HG03565 (cell line): ENCODE results near the gene BARHL2.

Experiments
- ATAC-seq: cut with Tn5 transposase; IDR thresholded peaks from one replicate; pipeline ENCODE4 v1.9.1; 2021; ENCODE audit warnings: mild to moderate bottlenecking, moderate library complexity; ENCODE audit not compliant: unreplicated experiment

Gene BARHL2

DNA sequence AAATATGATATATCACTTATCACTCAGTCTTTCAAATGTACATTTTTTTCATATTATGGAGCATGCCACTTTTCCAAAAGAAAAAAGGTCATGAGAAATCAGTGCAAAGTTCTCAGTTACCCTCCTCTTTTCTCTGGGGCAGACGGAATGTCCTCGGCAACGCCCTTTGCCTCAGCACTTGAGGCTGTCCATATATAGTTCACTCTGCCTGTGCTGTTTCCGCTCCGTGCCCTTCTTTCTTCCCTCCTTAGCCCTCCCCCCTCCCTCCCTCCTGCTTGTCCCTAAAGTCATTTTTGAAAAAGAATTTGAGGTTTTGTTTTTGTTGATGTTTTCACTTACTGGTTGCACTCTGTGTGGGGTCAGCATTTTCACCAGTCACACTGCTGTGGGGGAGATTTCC, 5.4 kb downstream of the BARHL2 start:
- no peak for ATAC-seq

DNA sequence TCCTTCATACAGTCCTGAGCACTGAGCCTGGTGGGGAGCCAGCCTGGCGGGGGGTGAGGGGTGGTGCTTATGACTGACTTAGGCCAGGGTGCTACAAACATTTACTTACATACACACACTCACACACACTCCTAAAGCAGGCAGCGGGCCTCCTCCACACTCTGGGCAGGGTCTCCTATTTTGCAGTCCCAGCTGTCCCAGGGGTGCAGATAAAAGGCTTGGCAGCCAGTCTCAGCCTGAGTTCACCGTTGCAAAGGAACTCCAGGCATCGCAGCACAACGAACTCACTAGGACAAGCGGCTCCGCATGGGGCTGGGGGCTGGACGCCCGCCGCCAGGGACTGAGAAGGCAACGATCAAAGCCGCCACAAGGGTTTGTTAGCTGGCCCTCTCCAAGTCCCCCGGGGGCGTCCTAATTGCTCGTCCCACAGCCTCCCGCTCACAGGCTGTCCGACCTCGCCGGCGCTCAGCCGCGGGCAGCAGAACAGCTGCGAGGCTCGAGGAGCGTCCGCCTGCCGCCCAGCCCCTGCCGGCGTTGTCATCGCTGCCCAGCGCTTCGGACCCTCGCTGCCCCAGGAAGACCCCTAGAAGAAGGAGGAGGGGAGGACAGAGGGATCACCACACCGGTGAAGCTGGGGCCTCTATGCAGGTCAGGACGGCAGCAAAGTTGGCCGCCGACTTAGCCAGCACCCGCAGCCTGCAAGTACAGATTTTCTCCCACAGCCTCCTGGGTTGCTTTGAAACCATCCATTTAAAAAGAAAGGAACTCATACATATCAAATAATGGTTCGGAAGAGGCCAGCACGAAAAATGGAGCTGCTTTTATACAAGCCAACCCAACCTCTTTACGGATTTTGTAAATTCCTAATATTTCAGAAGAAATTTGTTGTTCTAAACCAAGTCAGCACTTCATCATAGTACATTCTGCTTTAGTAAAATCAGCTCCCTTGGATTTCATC, 6.2 kb downstream of the BARHL2 start:
- ATAC-seq: no peak

DNA sequence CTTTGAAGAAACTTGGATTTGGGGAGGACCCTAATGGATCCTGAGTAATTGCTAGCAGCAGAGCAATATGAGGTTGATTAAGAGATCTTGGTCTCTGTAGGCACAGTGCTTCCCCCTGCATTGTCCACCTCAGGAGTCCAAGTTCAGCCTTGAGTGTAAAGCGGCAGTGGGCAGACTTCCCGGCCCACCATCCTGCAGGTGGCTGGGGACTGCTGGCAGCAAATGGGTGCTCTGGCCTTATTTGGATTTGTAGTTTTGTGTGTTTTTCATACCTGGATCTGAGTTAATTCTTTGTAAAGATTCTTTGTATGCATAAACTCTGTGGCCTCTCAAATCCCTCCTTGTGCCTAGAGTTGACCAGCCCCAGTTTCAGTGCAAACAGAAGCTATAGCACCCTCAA, 7.6 kb downstream of the BARHL2 start:
- no peak for ATAC-seq

DNA sequence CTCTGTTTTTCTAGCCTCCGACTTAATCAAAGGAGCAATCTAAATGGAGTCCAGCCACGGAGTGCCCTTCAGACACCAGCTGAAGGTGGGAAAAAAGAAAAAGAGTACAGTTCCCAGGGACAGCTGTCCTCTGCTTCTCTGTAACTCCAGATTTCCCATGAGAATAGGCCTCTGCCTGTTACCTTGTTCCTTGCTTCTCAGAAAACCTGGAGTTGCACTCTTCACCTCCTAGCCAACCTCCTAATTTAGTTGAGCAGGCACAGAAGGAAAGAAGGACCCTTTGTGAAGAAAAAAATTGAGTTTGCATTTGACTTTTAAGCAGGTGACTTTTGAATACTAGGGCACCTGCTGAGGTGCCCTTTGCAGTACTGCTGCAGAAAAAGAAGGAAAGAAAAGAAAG, 8.3 kb downstream of the BARHL2 start:
- no peak for ATAC-seq

DNA sequence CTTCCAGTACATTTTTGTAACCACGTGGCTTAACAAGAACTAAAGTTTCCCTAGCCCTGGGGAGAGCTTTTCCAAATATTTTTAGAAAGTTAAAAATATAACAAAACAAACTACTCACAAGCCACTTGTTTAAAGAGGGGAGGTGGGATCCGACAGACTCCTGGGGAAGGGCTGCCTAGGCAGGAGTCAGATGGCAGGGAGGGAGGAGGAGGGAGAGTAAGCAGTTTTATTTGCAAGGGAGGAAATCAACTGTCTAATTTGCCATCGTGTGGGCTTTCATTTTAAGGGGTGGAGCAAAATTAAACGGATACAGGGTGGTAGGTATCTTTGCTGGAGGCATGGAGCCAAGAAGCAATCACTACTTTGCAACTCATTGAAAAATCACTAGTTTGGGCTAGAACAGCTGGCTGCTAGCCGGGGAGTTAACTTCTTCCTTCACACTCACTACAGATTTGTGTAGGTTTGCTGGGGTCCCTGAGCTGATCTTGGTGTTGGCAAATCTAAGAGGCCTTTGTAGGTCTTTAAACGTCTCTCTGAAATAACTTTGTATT, 8.8 kb downstream of the BARHL2 start:
- no peak for ATAC-seq

DNA sequence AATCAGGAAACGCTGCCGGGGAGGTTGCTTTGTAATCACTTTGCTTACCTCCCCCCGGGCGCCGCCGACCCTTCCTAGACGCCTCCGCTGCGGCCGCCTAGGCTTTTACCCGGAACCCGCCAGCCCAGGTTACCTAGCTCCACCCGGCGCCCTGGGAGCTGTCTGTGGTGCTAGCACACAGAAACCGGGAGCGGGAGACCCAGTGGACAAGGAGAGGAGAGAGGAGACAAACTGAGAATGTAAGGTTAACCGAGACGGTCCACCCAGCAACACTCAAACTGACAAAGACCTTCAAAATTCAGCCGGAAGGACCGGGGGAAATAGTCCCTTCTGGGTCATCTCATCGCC, 9.8 kb downstream of the BARHL2 start:
- ATAC-seq: no peak

DNA sequence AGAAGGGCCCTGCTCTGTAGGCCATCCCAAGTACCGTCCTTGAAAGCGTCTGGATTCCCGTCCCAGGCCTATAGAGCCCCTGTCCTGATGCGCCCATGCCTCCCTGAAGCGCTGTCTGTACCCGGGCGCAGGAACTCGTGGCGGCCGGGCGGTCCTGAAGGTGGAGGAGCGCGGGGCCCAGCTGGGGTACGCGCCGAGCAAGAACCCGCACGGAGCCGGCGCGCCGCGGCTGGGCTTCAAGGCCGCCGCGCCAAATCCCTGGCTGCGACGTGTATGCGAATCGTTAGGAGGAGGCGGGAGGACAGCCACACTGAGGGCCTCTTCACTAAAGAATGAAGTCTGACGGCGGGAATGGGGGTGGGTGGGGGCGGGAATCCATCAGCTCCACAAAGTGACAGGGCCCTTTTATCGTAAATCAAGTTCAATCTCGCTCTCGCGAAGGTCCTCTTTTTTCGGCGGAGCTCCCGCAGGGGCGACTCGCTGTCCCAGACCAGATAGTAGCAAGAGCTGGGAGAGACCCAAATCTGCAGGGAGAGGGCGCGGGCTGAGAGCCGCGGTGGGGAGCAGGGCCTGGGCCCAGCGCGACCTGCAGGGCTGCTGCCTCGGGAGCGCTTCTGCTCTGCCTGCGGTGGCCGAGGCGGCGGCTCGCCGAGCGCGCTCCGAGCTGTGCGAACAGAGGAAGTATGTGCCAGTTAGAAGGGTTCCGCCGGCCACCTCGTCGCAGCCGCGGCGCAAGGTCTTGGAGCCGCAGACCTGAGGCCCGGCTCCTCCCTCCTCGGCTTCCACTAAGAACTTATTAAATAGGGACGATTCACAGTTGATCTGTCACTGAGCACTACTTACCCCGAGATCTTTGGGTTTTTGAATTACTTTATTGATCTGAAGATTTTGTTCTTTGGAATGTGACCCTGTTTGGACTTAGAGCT, 10.4 kb downstream of the BARHL2 start:
- no peak for ATAC-seq

DNA sequence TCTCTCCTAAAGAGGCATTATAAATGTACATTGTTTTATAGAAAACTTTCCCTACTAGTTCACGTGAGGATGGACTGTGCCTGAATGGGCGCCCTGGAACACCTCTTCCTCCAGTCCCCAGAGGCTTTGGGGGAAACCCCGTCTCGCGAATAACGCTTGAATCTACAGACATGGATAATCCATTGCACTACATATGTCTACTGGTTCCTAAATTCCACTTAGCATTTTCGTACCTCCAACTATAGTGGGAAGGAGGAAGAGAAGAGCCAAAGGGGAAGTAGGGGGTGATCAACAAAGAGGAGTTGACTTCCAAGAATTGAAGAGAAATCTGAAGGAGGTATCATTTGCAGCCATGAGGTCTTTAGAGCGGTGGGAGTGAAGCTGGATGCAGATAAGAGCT, 11.1 kb downstream of the BARHL2 start:
- no peak for ATAC-seq

DNA sequence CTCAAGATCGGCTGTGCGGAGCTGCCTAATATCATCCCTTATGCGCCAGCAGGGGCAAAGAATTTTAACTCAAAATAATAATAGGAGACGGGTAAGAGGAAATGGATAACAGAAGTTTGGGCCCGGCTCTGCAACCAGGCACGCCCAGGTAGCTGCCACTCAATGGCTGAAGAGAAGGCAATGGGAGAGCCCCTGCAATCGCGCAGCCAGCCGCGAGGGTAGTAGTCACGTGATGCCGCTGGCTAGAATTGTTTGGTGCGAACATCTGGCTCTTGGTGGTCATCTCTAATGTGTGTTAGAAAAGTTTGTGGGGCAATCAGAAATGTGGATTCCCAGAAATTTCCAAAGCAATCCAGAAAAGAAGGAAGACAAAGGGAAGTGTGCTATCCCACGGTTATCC, 12.3 kb downstream of the BARHL2 start:
- no peak for ATAC-seq

DNA sequence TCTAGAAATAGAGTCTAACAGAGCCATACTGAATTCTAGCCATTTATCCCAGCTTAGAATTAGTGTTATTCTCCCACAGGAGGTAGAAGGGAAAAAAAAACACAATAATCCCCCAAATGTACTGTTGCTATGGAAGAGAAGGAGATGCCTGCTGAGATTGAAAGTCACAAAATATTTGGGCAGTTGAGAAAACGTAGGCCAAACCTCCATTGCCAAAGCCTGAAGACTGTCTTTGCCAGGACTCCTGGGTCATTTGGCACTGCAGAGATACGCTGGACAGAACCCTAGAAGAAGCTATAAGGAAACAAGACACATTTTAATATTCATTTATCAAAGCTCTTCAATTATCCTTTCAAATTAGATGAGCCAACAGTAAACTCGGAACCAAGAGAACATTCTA, 22.3 kb downstream of the BARHL2 start:
- no peak for ATAC-seq

DNA sequence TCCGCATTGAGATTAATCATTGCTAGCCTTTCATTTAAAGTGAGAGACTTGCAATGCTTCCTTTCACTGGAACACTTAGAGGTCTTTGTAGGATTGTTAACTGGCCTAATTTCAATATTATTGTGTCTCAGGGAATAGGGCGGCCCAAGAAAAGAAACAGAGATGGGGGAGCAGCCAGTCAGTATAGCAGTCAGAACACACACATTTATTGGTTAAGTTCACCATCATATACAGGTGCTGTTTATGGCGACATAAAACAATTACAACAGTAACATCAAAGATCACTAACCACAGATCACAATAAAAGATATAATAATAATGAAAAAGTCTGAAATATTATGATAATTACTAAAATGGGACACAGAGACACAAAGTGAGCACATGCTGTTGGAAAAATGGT, 29.4 kb downstream of the BARHL2 start:
- no peak for ATAC-seq

DNA sequence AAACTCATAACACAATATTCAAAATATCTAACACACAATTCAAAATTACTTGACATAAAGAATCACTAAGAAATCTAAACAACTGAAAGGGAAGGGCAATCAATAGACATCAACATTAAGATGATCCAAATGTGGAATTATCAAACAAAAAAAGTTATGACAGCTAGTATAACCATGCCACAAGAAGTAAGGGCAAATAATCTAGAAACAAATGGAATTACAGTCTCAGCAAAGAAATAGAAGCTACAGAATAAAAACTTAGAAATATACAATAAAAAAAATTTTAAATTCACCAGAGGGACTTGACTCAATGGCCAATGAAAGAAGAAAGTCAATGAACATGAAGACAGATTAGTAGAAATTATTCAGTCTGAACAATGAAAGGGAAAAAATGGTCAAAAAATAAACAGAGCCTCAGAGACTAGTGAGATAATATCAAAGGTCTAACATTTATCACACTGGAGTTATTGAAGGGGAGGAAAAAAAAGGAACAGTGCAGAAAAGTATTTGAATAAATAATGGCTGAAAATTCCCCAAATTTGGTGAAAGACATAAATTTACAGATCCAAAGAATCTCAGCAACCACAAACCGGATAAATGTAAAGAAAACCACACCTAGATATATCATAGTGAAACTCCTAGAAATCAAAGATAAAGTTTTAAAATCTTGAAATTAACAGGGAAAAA, 41.8 kb downstream of the BARHL2 start:
- no peak for ATAC-seq

DNA sequence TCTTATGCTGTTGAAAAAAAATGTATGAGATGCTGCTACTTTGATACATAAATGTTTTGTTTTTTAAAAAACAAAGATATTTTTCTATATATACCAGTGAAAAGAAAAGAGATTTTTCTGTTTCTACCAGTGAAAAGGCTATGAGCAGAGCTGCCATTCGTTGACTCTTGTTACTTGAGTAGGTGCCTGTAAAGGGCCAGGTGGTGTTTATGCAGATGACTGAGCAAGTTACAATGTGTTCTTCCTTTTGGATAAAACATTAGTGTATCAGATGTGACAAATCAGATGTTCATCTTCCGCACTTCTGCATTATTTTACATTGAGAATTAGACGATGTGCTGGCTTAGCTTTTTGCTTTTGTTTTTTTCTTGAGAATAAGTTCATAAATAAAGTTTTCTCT, 45.4 kb downstream of the BARHL2 start:
- no peak for ATAC-seq

DNA sequence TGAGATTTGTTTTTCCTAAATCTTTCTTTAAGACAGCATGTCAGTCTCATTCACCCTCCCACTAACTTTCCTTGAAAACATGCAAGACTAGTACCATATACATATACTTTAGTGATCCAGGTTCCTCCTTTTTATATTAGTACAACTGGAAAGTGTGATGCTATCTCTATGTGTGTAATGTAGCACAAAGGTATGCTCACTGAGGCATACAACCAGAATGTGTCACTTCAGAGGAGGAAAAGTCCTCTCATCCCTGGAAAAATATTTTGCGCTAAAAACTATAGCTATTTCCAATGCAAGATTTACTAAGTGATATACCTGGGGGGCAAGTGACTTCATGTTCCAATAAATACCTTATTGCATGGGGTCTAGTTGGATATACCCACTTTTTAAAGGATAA, 45.9 kb downstream of the BARHL2 start:
- no peak for ATAC-seq
